H9 (cell line): Measurements from ENCODE around the gene LSM11. TPM values are rescaled to one million over a fixed set of nuclear protein-coding genes. Genes with fewer than 3 reads are reported as not detected.

Source experiments
- DNase-seq: peaks from one replicate; pipeline ENCODE4 v3.0.0-alpha.2; 2017
- H2AFZ ChIP-seq: one replicate; pipeline ENCODE4 v1.6.1; 2013; ENCODE audit warnings: mild to moderate bottlenecking, low read length, control low read depth, moderate library complexity
- H2AK5ac ChIP-seq: 2 replicates; pipeline ENCODE4 v1.6.1; 2013; ENCODE audit warnings: low read length, control low read depth, mixed read lengths; ENCODE audit not compliant: insufficient read length
- H2BK120ac ChIP-seq: one replicate; pipeline ENCODE4 v1.6.1; 2013; ENCODE audit warnings: low read depth, mild to moderate bottlenecking, low read length, control low read depth, inconsistent platforms; ENCODE audit not compliant: poor library complexity, severe bottlenecking
- H2BK12ac ChIP-seq: 2 replicates; pipeline ENCODE4 v1.6.1; 2013; ENCODE audit warnings: low read length, control low read depth, mixed read lengths, low read depth; ENCODE audit not compliant: insufficient read length
- H2BK15ac ChIP-seq: 2 replicates; pipeline ENCODE4 v1.6.1; 2013; ENCODE audit warnings: low read depth, low read length, control low read depth
- H2BK20ac ChIP-seq: one replicate; pipeline ENCODE4 v1.6.1; 2013; ENCODE audit warnings: low read depth, mild to moderate bottlenecking, low read length, control low read depth, inconsistent platforms; ENCODE audit not compliant: poor library complexity, severe bottlenecking
- H2BK5ac ChIP-seq: 2 replicates; pipeline ENCODE4 v1.6.1; 2013; ENCODE audit warnings: low read length, control low read depth, mixed read lengths; ENCODE audit not compliant: insufficient read length
- H3K14ac ChIP-seq: 2 replicates; pipeline ENCODE4 v1.6.1; 2013; ENCODE audit warnings: low read length, control low read depth; ENCODE audit not compliant: insufficient read depth
- H3K18ac ChIP-seq: 2 replicates; pipeline ENCODE4 v1.6.1; 2013; ENCODE audit warnings: low read depth, mild to moderate bottlenecking, mixed read lengths, low read length, control low read depth; ENCODE audit not compliant: insufficient read length
- H3K23ac ChIP-seq: 2 replicates; pipeline ENCODE4 v1.6.1; 2013; ENCODE audit warnings: low read length, control low read depth, mixed read lengths, low read depth; ENCODE audit not compliant: insufficient read length
- H3K23me2 ChIP-seq: 2 replicates; pipeline ENCODE4 v1.6.1; 2013; ENCODE audit warnings: low read depth, mild to moderate bottlenecking, mixed read lengths, low read length, control low read depth; ENCODE audit not compliant: insufficient read length, poor library complexity, severe bottlenecking
- H3K27ac ChIP-seq: 2 replicates; pipeline ENCODE4 v1.5.1; 2013; ENCODE audit warnings: low read length, control low read depth, mixed read lengths, low read depth; ENCODE audit not compliant: insufficient read length
- H3K27me3 ChIP-seq: 2 replicates; pipeline ENCODE4 v1.6.1; 2013; ENCODE audit warnings: low read length, control low read depth, inconsistent platforms; ENCODE audit not compliant: insufficient read depth
- H3K4ac ChIP-seq: 2 replicates; pipeline ENCODE4 v1.6.1; 2013; ENCODE audit warnings: low read depth, mild to moderate bottlenecking, control low read depth, inconsistent platforms, low read length, moderate library complexity
- H3K4me1 ChIP-seq: 2 replicates; pipeline ENCODE4 v1.6.1; 2013; ENCODE audit warnings: low read length, control low read depth, inconsistent platforms; ENCODE audit not compliant: insufficient read depth
- H3K4me2 ChIP-seq: 2 replicates; pipeline ENCODE4 v1.6.1; 2013; ENCODE audit warnings: low read length, control low read depth, mixed read lengths; ENCODE audit not compliant: insufficient read length, insufficient read depth
- H3K56ac ChIP-seq: 2 replicates; pipeline ENCODE4 v1.6.1; 2013; ENCODE audit warnings: low read depth, mild to moderate bottlenecking, mixed read lengths, low read length, control low read depth; ENCODE audit not compliant: insufficient read length
- H3K79me1 ChIP-seq: 2 replicates; pipeline ENCODE4 v1.6.1; 2013; ENCODE audit warnings: low read depth, mild to moderate bottlenecking, moderate library complexity, low read length, control low read depth, inconsistent platforms; ENCODE audit not compliant: insufficient read depth, poor library complexity, severe bottlenecking
- H3K79me2 ChIP-seq: 2 replicates; pipeline ENCODE4 v1.6.1; 2013; ENCODE audit warnings: low read length, control low read depth, inconsistent platforms; ENCODE audit not compliant: insufficient read depth
- H3K9ac ChIP-seq: 2 replicates; pipeline ENCODE4 v1.6.1; 2013; ENCODE audit warnings: low read length, control low read depth, mixed read lengths; ENCODE audit not compliant: insufficient read length; ENCODE audit errors: extremely low read depth
- H3K9me3 ChIP-seq: one replicate; pipeline ENCODE4 v1.6.1; 2013; ENCODE audit warnings: low read depth, low read length, inconsistent platforms; ENCODE audit not compliant: control insufficient read depth
- H3T11ph ChIP-seq: one replicate; pipeline ENCODE4 v1.6.1; 2013; ENCODE audit warnings: mild to moderate bottlenecking, low read length, control low read depth, inconsistent platforms
- H4K20me1 ChIP-seq: one replicate; pipeline ENCODE4 v1.6.1; 2013; ENCODE audit not compliant: control insufficient read depth, insufficient read length, insufficient read depth
- H4K5ac ChIP-seq: 2 replicates; pipeline ENCODE4 v1.6.1; 2013; ENCODE audit warnings: low read depth, mild to moderate bottlenecking, mixed read lengths, low read length, control low read depth; ENCODE audit not compliant: insufficient read length
- H4K8ac ChIP-seq: replicated peaks from 2 replicates; pipeline ENCODE4 v1.6.1; 2013; ENCODE audit warnings: low read length, control low read depth, mixed read lengths, low read depth; ENCODE audit not compliant: insufficient read length
- H4K91ac ChIP-seq: 2 replicates; pipeline ENCODE4 v1.6.1; 2013; ENCODE audit warnings: low read depth, mild to moderate bottlenecking, moderate library complexity, mixed read lengths, low read length, control low read depth; ENCODE audit not compliant: insufficient read length
- H3K27ac Mint-ChIP-seq, 3 experiments: 2 replicates in 2 of 3; 3 replicates in 1 of 3; pipeline ENCODE4 v1.8.0; 2020 to 2021; ENCODE audit warnings: mixed read lengths in 3 of 3, mild to moderate bottlenecking in 1 of 3, moderate library complexity in 1 of 3
- H3K27me3 Mint-ChIP-seq: 2 replicates; pipeline ENCODE4 v1.8.0; 2021; ENCODE audit warnings: low read depth, mild to moderate bottlenecking, moderate library complexity, mixed read lengths
- H3K36me3 Mint-ChIP-seq, 3 experiments: 2 replicates in 2 of 3; 3 replicates in 1 of 3; pipeline ENCODE4 v1.8.0; 2020 to 2021; ENCODE audit warnings: low read depth in 3 of 3, mixed read lengths in 3 of 3; ENCODE audit not compliant: insufficient read depth in 1 of 3
- H3K4me1 Mint-ChIP-seq, 2 experiments: 2 replicates each; pipeline ENCODE4 v1.8.0; 2020; ENCODE audit warnings: mixed read lengths in 2 of 2
- H3K4me3 Mint-ChIP-seq, 2 experiments: 2 replicates in 1 of 2; 3 replicates in 1 of 2; pipeline ENCODE4 v1.8.0; 2020 to 2021; ENCODE audit warnings: mild to moderate bottlenecking in 2 of 2, mixed read lengths in 2 of 2, moderate library complexity in 1 of 2
- H3K9me3 Mint-ChIP-seq, 2 experiments: 2 replicates in 1 of 2; 3 replicates in 1 of 2; pipeline ENCODE4 v1.8.0; 2020; ENCODE audit warnings: mild to moderate bottlenecking in 2 of 2, mixed read lengths in 2 of 2, moderate library complexity in 1 of 2
- CTCF ChIP-seq: fragments of 200-600 bp; sonication (generic); conservative IDR thresholded peaks from 3 replicates; pipeline ENCODE4 v1.8.0; 2021; ENCODE audit warnings: antibody characterized with exemption, mild to moderate bottlenecking
- total RNA-seq: library from RNA; stranded (reverse); gene quantifications from 2 replicates; pipeline ENCODE4 v1.2.1, GENCODE V29; 2021

Gene LSM11
- total RNA-seq, 1 experiment from 2014 or later = 4.7 TPM

- no peaks in the 10 kb centered on the region for H3K23me2 ChIP-seq
- no peaks in the 10 kb centered on the region for H3K27me3 ChIP-seq
- no peaks in the 10 kb centered on the region; the same call in 1 of the 2 replicates for H3K79me2 ChIP-seq
- H2AFZ ChIP-seq = no peak overlapping the region
- H4K91ac ChIP-seq = no peak overlapping the region
- no peak overlapping the region for H3K18ac ChIP-seq
- no peak overlapping the region for H3K14ac ChIP-seq
- no peaks in the 10 kb centered on the region for H3K79me1 ChIP-seq
- Mint-ChIP-seq H3K27me3 (no peaks in the 10 kb centered on the region; the same call in 1 of the 2 replicates), H3K36me3 (peaks cover 4 to 10% (median 4%) of the 10 kb centered on the region in 3 experiments; a peak in 6 of 7 replicates), H3K27ac (no peak overlapping the region), H3K4me1 (peaks cover 2 to 12% of the 10 kb centered on the region in 2 experiments), H3K4me3 (no peak overlapping the region), H3K9me3 (peaks cover 5 to 8% of the 10 kb centered on the region in 2 experiments)
- H3K27ac ChIP-seq = no peak overlapping the region
- H2BK5ac ChIP-seq = no peak overlapping the region
- H3K9me3 ChIP-seq = no peaks in the 10 kb centered on the region
- H3K23ac ChIP-seq = no peak overlapping the region
- no peak overlapping the region for H2BK12ac ChIP-seq
- no peaks in the 10 kb centered on the region for H4K20me1 ChIP-seq
- H4K8ac ChIP-seq = no peak overlapping the region
- H3K4me2 ChIP-seq = no peak overlapping the region
- TF ChIP-seq CTCF = no peak
- H3T11ph ChIP-seq = no peak overlapping the region
- H2BK120ac ChIP-seq = no peak overlapping the region
- H2BK15ac ChIP-seq = no peak overlapping the region
- no peak for DNase-seq
- no peak overlapping the region for H3K56ac ChIP-seq
- no peak overlapping the region for H2AK5ac ChIP-seq
- H4K5ac ChIP-seq = no peak overlapping the region
- no peak overlapping the region for H3K9ac ChIP-seq
- H2BK20ac ChIP-seq = no peak overlapping the region
- H3K4me1 ChIP-seq = no peaks in the 10 kb centered on the region
- H3K4ac ChIP-seq = no peak overlapping the region
These were observed 13.7 kb upstream of the LSM11 start for GRCh38 chr5:157729858-157730257.
